Measurements from ENCODE around the gene POLR3E. TPM values are rescaled to one million over a fixed set of nuclear protein-coding genes. Genes with fewer than 3 reads are reported as not detected.
"Not testable (repeated sequence)": the region's sequence is repeated elsewhere in the genome, so short reads cannot be mapped to it uniquely, and the experiment has no call there.

Gene POLR3E
- total RNA-seq, 4 donors from 2014 or later: 21.5 to 57.2 (median 37.7) TPM

DNA sequence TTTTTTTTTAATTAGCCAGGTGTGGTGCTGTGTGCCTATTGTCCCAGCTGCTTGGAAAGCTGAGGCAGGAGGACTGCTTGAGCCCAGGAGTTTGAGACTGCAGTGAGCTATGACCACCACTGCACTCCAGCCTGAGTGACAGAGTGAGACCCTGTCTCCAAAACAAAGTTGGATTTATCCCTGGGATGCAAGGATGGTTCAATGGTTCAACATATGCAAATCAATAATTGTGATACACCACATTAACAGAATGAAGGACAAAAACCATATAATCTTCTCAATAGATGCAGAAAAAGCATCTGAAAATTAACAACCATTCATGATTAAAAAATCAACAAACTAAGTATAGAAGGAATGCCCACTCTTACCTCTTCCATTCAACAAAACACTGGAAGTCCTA lies 43.7 kb downstream of the POLR3E start:
- no peak overlapping the region for H3K27ac ChIP-seq
- no peak for DNase-seq
- peaks cover 0 to 38% (median 0%) of the 10 kb centered on the region in 3 donors for H3K36me3 ChIP-seq
- no peaks in the 10 kb centered on the region for H3K4me1 ChIP-seq
- peaks cover 0 to 17% (median 14%) of the 10 kb centered on the region in 3 donors for H3K9me3 ChIP-seq
- H3K4me3 ChIP-seq: no peak overlapping the region
- H3K27me3 ChIP-seq: no peaks in the 10 kb centered on the region
- intact Hi-C loops (cut with DNase I): no loop called here
- TF ChIP-seq CTCF (IDR thresholded peaks at IDR 0.05): no peak
- no peak for TF ChIP-seq POLR2A (IDR thresholded peaks at IDR 0.05)

DNA sequence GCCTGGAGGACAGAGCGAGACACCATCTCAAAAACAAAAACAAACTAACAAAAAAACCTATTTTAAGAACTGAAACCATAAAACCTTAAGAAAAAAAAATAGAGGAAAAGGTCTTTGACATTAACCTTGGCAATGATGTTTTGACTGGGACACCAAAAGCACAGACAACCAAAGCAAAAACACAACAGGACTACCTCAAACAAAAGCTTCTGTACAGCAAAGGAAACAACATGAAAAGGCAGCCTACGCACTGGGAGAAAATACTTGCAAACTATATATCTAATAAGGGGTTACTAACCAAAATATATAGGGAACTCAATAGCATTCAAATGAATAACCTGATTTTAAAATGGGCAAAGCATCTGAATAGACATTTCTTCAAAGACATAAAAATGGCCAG lies 44.9 kb downstream of the POLR3E start:
- intact Hi-C loops (cut with DNase I): no loop called here
- Histone ChIP-seq H3K4me3 (no peak overlapping the region), H3K27me3 (no peaks in the 10 kb centered on the region), H3K27ac (no peak overlapping the region), H3K9me3 (peaks cover 0 to 6% (median 3%) of the 10 kb centered on the region in 3 donors), H3K4me1 (no peaks in the 10 kb centered on the region), H3K36me3 (peaks cover 3 to 38% (median 3%) of the 10 kb centered on the region in 3 donors)
- DNase-seq: no peak
- TF ChIP-seq POLR2A (IDR thresholded peaks at IDR 0.05) (no peak), CTCF (IDR thresholded peaks at IDR 0.05) (no peak)
- 91 to 97% methylated on average over 2 of the region's 2 CpGs for WGBS, 2 donors

- no peaks in the 10 kb centered on the region for H3K27me3 ChIP-seq
- TF ChIP-seq POLR2A (IDR thresholded peaks at IDR 0.05): no peak
- no peak for TF ChIP-seq CTCF (IDR thresholded peaks at IDR 0.05)
- no peaks in the 10 kb centered on the region for H3K4me1 ChIP-seq
- H3K9me3 ChIP-seq: no peaks in the 10 kb centered on the region
- WGBS, 2 donors: 65 to 74% methylated on average over 7 of the region's 9 CpGs
- no peak for DNase-seq
- H3K27ac ChIP-seq: no peak overlapping the region
- H3K36me3 ChIP-seq: peaks cover 7 to 63% (median 28%) of the 10 kb centered on the region in 3 donors
- no peak overlapping the region for H3K4me3 ChIP-seq
- intact Hi-C loops (cut with DNase I): no loop called here
Measured at GRCh38 chr16:22346483-22346882, 49.3 kb downstream of the POLR3E start.

GRCh38 chr16:22347100-22347820 lies 50.1 kb downstream of the POLR3E start:
- no peak overlapping the region for H3K4me3 ChIP-seq
- DNase-seq: no peak
- H3K4me1 ChIP-seq: no peaks in the 10 kb centered on the region
- no peak overlapping the region for H3K27ac ChIP-seq
- H3K27me3 ChIP-seq: no peaks in the 10 kb centered on the region
- H3K9me3 ChIP-seq: no peaks in the 10 kb centered on the region
- WGBS, 2 donors: 89 to 93% methylated on average over 19 to 20 of the region's 20 CpGs
- TF ChIP-seq CTCF (IDR thresholded peaks at IDR 0.05) (no peak), POLR2A (IDR thresholded peaks at IDR 0.05) (no peak)
- intact Hi-C loops (cut with DNase I): no loop called here
- H3K36me3 ChIP-seq: peaks cover 7 to 63% (median 28%) of the 10 kb centered on the region in 3 donors

- H3K36me3 ChIP-seq: peaks cover 7 to 63% (median 28%) of the 10 kb centered on the region in 3 donors
- peaks cover 0 to 7% (median 1%) of the 10 kb centered on the region in 3 donors for H3K4me1 ChIP-seq
- H3K4me3 ChIP-seq: no peak overlapping the region
- no peaks in the 10 kb centered on the region for H3K27me3 ChIP-seq
- TF ChIP-seq POLR2A (IDR thresholded peaks at IDR 0.05): no peak
- no peak for TF ChIP-seq CTCF (IDR thresholded peaks at IDR 0.05)
- no peaks in the 10 kb centered on the region for H3K9me3 ChIP-seq
- H3K27ac ChIP-seq: no peak overlapping the region
- intact Hi-C loops (cut with DNase I): no loop called here
- 45 to 57% methylated on average over 2 of the region's 2 CpGs for WGBS, 2 donors
- DNase-seq: no peak
Measured at GRCh38 chr16:22348291-22348690, 51.1 kb downstream of the POLR3E start.

- H3K9me3 ChIP-seq; H3K4me3 ChIP-seq; DNase-seq; H3K27me3 ChIP-seq; H3K27ac ChIP-seq; intact Hi-C loops (cut with DNase I): not testable (repeated sequence)
- 95 to 98% methylated on average over 6 of the region's 6 CpGs for WGBS, 2 donors
- H3K36me3 ChIP-seq: peaks cover 7 to 51% (median 28%) of the 10 kb centered on the region in 3 donors
- peaks cover 0 to 19% (median 10%) of the 10 kb centered on the region in 3 donors for H3K4me1 ChIP-seq
Measured at GRCh38 chr16:22351017-22351416, 53.8 kb downstream of the POLR3E start.

Data from esophagus squamous epithelium (tissue), 5 donors.